ENCODE results near the gene TMEM263. TPM values are rescaled to one million over a fixed set of nuclear protein-coding genes. Genes with fewer than 3 reads are reported as not detected.

TMEM263 gene
- total RNA-seq: 44.5 and 48.4 TPM in 2 replicates

GRCh38 chr12:106955377-106956047 lies at the start of gene TMEM263:
TMEM263 (plus strand) TSS chr12:106955907; CDS start chr12:106967117, 11,210 bp downstream.

GRCh38 chr12:106986625-106987389 lies 31.1 kb downstream of the TMEM263 start, which contains the start of gene MTERF2:
MTERF2 (minus strand) TSS chr12:106987146; CDS start chr12:106978714, 8,432 bp downstream.

Other genes starting within 250 kb of the TMEM263 start
- gene RIC8B, start 181.2 kb upstream of the TMEM263 start, total RNA-seq: 5.5 and 9.0 TPM in 2 replicates
- 5.0 and 5.7 TPM in 2 replicates for gene MTERF2, start 31.2 kb downstream of the TMEM263 start, total RNA-seq
- gene CRY1, start 137.6 kb downstream of the TMEM263 start, total RNA-seq: 16.8 and 20.0 TPM in 2 replicates

Data from mammary microvascular endothelial cell (primary cell).